ENCODE measurements around the gene DSC3. TPM values are rescaled to one million over a fixed set of nuclear protein-coding genes. Genes with fewer than 3 reads are reported as not detected.

DSC3 gene
- total and polyA plus RNA-seq, 2 experiments from 2014 or later = 0.52 to 2.1 TPM

GRCh38 chr18:31061945-31062344, 19.4 kb upstream of the DSC3 start:
- Mint-ChIP-seq H3K27ac (no peak overlapping the region), H3K27me3 (ENCODE audit: insufficient read depth, low read depth, poor library complexity) (peaks cover 4% of the 10 kb centered on the region), H3K36me3 (ENCODE audit: low read depth) (no peaks in the 10 kb centered on the region), H3K9me3 (no peaks in the 10 kb centered on the region), H3K4me1 (peaks cover 27% of the 10 kb centered on the region), H3K4me3 (no peak overlapping the region)
- no peak for TF ChIP-seq ZNF462 (CRISPR knock-in tag; IDR thresholded peaks at IDR 0.05)
- no peak for TF ChIP-seq ZNF331 (CRISPR knock-in tag; IDR thresholded peaks at IDR 0.05; ENCODE audit: low read depth)
- no peak for TF ChIP-seq NANOG (IDR thresholded peaks at IDR 0.05; ENCODE audit: borderline replicate concordance)
- no peak for TF ChIP-seq POLR2AphosphoS5 (IDR thresholded peaks at IDR 0.05; ENCODE audit: low read depth)
- no peak for TF ChIP-seq EZH2phosphoT487 (IDR thresholded peaks at IDR 0.05; ENCODE audit: unreplicated experiment)
- TF ChIP-seq REST (IDR thresholded peaks at IDR 0.05; ENCODE audit: unreplicated experiment) = no peak
- TF ChIP-seq, protein P1, sequence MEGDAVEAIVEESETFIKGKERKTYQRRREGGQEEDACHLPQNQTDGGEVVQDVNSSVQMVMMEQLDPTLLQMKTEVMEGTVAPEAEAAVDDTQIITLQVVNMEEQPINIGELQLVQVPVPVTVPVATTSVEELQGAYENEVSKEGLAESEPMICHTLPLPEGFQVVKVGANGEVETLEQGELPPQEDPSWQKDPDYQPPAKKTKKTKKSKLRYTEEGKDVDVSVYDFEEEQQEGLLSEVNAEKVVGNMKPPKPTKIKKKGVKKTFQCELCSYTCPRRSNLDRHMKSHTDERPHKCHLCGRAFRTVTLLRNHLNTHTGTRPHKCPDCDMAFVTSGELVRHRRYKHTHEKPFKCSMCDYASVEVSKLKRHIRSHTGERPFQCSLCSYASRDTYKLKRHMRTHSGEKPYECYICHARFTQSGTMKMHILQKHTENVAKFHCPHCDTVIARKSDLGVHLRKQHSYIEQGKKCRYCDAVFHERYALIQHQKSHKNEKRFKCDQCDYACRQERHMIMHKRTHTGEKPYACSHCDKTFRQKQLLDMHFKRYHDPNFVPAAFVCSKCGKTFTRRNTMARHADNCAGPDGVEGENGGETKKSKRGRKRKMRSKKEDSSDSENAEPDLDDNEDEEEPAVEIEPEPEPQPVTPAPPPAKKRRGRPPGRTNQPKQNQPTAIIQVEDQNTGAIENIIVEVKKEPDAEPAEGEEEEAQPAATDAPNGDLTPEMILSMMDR (conservative IDR thresholded peaks at IDR 0.05; ENCODE audit: low read depth in 2 of 2) = no peak
- no peak for TF ChIP-seq ZNF114 (CRISPR knock-in tag; IDR thresholded peaks at IDR 0.05)
- TF ChIP-seq CREB1 (CRISPR knock-in tag; IDR thresholded peaks at IDR 0.05; ENCODE audit: low read depth) = no peak
- no peak for TF ChIP-seq STAT1 (IDR thresholded peaks at IDR 0.05; ENCODE audit: unreplicated experiment)
- H3F3A ChIP-seq (replicated peaks; ENCODE audit: low read depth) = no peaks in the 10 kb centered on the region
- no peak for DNase-seq (ENCODE audit: low spot score)
- no peaks in the 10 kb centered on the region for H3K9me2 ChIP-seq (ENCODE audit: insufficient read depth)
- no peak overlapping the region for H3K4me3 ChIP-seq
- no peaks in the 10 kb centered on the region for H3K79me2 ChIP-seq (replicated peaks; ENCODE audit: insufficient read depth)
- no peaks in the 10 kb centered on the region for H3K27me3 ChIP-seq (ENCODE audit: insufficient read depth)
- ATAC-seq = no peak
- no peak overlapping the region for H3K27ac ChIP-seq (ENCODE audit: low read depth)
- no peak overlapping the region for H3K4me2 ChIP-seq
- H3K36me3 ChIP-seq (ENCODE audit: insufficient read depth) = no peaks in the 10 kb centered on the region
- peaks cover 10% of the 10 kb centered on the region; the same call in 1 of the 2 replicates for H3K4me1 ChIP-seq (ENCODE audit: insufficient read depth)
- no peak overlapping the region for H2AFZ ChIP-seq
- H4K20me1 ChIP-seq (replicated peaks; ENCODE audit: insufficient read depth) = no peaks in the 10 kb centered on the region

Measured in GM23338 (cell line).